ENCODE data around the gene ZBTB43. TPM values are rescaled to one million over a fixed set of nuclear protein-coding genes. Genes with fewer than 3 reads are reported as not detected.

Gene ZBTB43
- total RNA-seq, 2 experiments from 2014 or later, result 4.1 to 6.4 TPM

GRCh38 chr9:126838895-126839294, 34.1 kb downstream of the ZBTB43 start:
- H3K4me3 ChIP-seq (ENCODE audit: low read depth, low read length, poor library complexity, severe bottlenecking), result no peak overlapping the region
- H3K9me3 ChIP-seq (ENCODE audit: low read length), result no peaks in the 10 kb centered on the region
- H3K36me3 ChIP-seq (ENCODE audit: insufficient read depth, low read length), result peaks cover 13% of the 10 kb centered on the region
- intact Hi-C loops (cut with micrococcal nuclease; ENCODE audit: unreplicated experiment), result no loop called here
- no peak overlapping the region for H3K4me2 ChIP-seq (ENCODE audit: low read length)
- TF ChIP-seq EZH2phosphoT487 (IDR thresholded peaks at IDR 0.05; ENCODE audit: borderline replicate concordance, low read depth, low read length) (no peak), CTCF (conservative IDR thresholded peaks at IDR 0.05; ENCODE audit: low read length) (no peak)
- no peaks in the 10 kb centered on the region for H3K9me2 ChIP-seq (ENCODE audit: insufficient read depth, low read length)
- POLR2A ChIA-PET, result interaction anchor here (0.6 kb wide), 1 partner anchor 1544 kb away, joined by 8 read pairs; no protein-coding TSS in a partner anchor
- no peak for DNase-seq (ENCODE audit: low spot score)
- peaks cover 4% of the 10 kb centered on the region; the same call in 1 of the 2 replicates for H4K20me1 ChIP-seq (ENCODE audit: insufficient read depth, low read length)
- no peaks in the 10 kb centered on the region for H3K79me2 ChIP-seq (ENCODE audit: insufficient read depth, low read depth, low read length)
- no peaks in the 10 kb centered on the region for H3K4me1 ChIP-seq (ENCODE audit: insufficient read depth, low read length, poor library complexity, severe bottlenecking)
- no TSS peak for BruUV-seq (replicated peaks)
- CTCF ChIA-PET (ENCODE audit: unreplicated experiment), result no interaction called here
- no peak overlapping the region for H3K27ac ChIP-seq (ENCODE audit: low read depth, low read length, poor library complexity, severe bottlenecking)
- no peak overlapping the region for H2AFZ ChIP-seq (ENCODE audit: low read length)

GRCh38 chr9:126839301-126839700, 34.5 kb downstream of the ZBTB43 start:
- no peak overlapping the region for H3K27ac ChIP-seq (ENCODE audit: low read depth, low read length, poor library complexity, severe bottlenecking)
- ChIA-PET POLR2A (no interaction called here), CTCF (ENCODE audit: unreplicated experiment) (no interaction called here)
- H3K9me2 ChIP-seq (ENCODE audit: insufficient read depth, low read length), result no peaks in the 10 kb centered on the region
- H3K9me3 ChIP-seq (ENCODE audit: low read length), result no peaks in the 10 kb centered on the region
- H3K4me3 ChIP-seq (ENCODE audit: low read depth, low read length, poor library complexity, severe bottlenecking), result no peak overlapping the region
- DNase-seq (ENCODE audit: low spot score), result no peak
- H3K4me1 ChIP-seq (ENCODE audit: insufficient read depth, low read length, poor library complexity, severe bottlenecking), result no peaks in the 10 kb centered on the region
- no TSS peak for BruUV-seq (replicated peaks)
- intact Hi-C loops (cut with micrococcal nuclease; ENCODE audit: unreplicated experiment), result no loop called here
- H3K4me2 ChIP-seq (ENCODE audit: low read length), result no peak overlapping the region
- H3K36me3 ChIP-seq (ENCODE audit: insufficient read depth, low read length), result peaks cover 9% of the 10 kb centered on the region; the same call in 1 of the 2 replicates
- peaks cover 4% of the 10 kb centered on the region; the same call in 1 of the 2 replicates for H4K20me1 ChIP-seq (ENCODE audit: insufficient read depth, low read length)
- no peak overlapping the region for H2AFZ ChIP-seq (ENCODE audit: low read length)
- H3K79me2 ChIP-seq (ENCODE audit: insufficient read depth, low read depth, low read length), result no peaks in the 10 kb centered on the region
- TF ChIP-seq CTCF (conservative IDR thresholded peaks at IDR 0.05; ENCODE audit: low read length) (no peak), EZH2phosphoT487 (IDR thresholded peaks at IDR 0.05; ENCODE audit: borderline replicate concordance, low read depth, low read length) (no peak)

GRCh38 chr9:126842220-126842842, 37.5 kb downstream of the ZBTB43 start:
- POLR2A ChIA-PET, result interaction anchor here (0.7 kb wide), 2 partner anchors 8 to 940 kb away, joined by 4 read pairs; no protein-coding TSS in a partner anchor
- no peak overlapping the region for H2AFZ ChIP-seq (ENCODE audit: low read length)
- CTCF ChIA-PET (ENCODE audit: unreplicated experiment), result no interaction called here

More at GRCh38 chr9:126842220-126842842, 37.5 kb downstream of the ZBTB43 start:
- Histone ChIP-seq H3K4me3 (ENCODE audit: low read depth, low read length, poor library complexity, severe bottlenecking) (no peak overlapping the region), H3K79me2 (ENCODE audit: insufficient read depth, low read depth, low read length) (no peaks in the 10 kb centered on the region), H3K36me3 (ENCODE audit: insufficient read depth, low read length) (no peaks in the 10 kb centered on the region), H3K27ac (ENCODE audit: low read depth, low read length, poor library complexity, severe bottlenecking) (no peak overlapping the region), H3K9me2 (ENCODE audit: insufficient read depth, low read length) (no peaks in the 10 kb centered on the region), H4K20me1 (ENCODE audit: insufficient read depth, low read length) (no peaks in the 10 kb centered on the region), H3K4me1 (ENCODE audit: insufficient read depth, low read length, poor library complexity, severe bottlenecking) (no peaks in the 10 kb centered on the region), H3K4me2 (ENCODE audit: low read length) (no peak overlapping the region), H3K9me3 (ENCODE audit: low read length) (no peaks in the 10 kb centered on the region)
- BruUV-seq (replicated peaks), result no TSS peak
- DNase-seq (ENCODE audit: low spot score), result no peak
- intact Hi-C loops (cut with micrococcal nuclease; ENCODE audit: unreplicated experiment), result no loop called here
- TF ChIP-seq CTCF (conservative IDR thresholded peaks at IDR 0.05; ENCODE audit: low read length), result no peak
- TF ChIP-seq EZH2phosphoT487 (IDR thresholded peaks at IDR 0.05; ENCODE audit: borderline replicate concordance, low read depth, low read length), result no peak

Measured in OCI-LY7 (cell line).